B cell (primary cell): ENCODE data around the gene CCSAP. TPM values are rescaled to one million over a fixed set of nuclear protein-coding genes. Genes with fewer than 3 reads are reported as not detected.

Experiments
- ATAC-seq: fragments of 200-7000 bp; cut with Tn5 transposase; one replicate; pipeline ENCODE4 v1.10.0; 2021; ENCODE audit warnings: low read depth, mild to moderate bottlenecking, moderate number of reproducible peaks, moderate library complexity
- CTCF ChIA-PET: fragments of 350-600 bp; sonication (Branson Sonifier 250); formaldehyde crosslinking; loops from one replicate; lab custom pipeline; 2021; ENCODE audit warnings: antibody characterized with exemption, inconsistent platforms; lab: Charles Lee
- POLR2A ChIA-PET: fragments of 350-600 bp; sonication (Branson Sonifier 250); formaldehyde crosslinking; loops from one replicate; lab custom pipeline; 2021; ENCODE audit warnings: antibody characterized with exemption; lab: Charles Lee
- DNase-seq: peaks from one replicate; pipeline ENCODE4 v3.0.0; 2013
- H2AFZ ChIP-seq: 2 replicates; pipeline ENCODE4 v1.6.1; 2012; ENCODE audit warnings: mild to moderate bottlenecking, low read depth, low read length; ENCODE audit not compliant: insufficient read depth, poor library complexity, severe bottlenecking
- H3K27ac ChIP-seq, 2 donors: 1 replicate in 1 of 2; 2 replicates in 1 of 2; pipeline ENCODE4 v1.5.1; 2012 to 2013; ENCODE audit warnings: low read length in 2 of 2, mild to moderate bottlenecking in 2 of 2, moderate library complexity in 1 of 2
- H3K27me3 ChIP-seq, 4 experiments: fragments of 200-600 bp in 1 of 4; sonication (generic) in 1 of 4; replicated peaks in 1 of 4; 1 replicate in 2 of 4; 2 replicates in 2 of 4; pipeline versions ENCODE4 v1.6.1 to v1.7.0; 2013 to 2016; ENCODE audit warnings: low read length in 3 of 4, mild to moderate bottlenecking in 2 of 4, mixed read lengths in 1 of 4, moderate library complexity in 1 of 4; ENCODE audit not compliant: insufficient read depth in 4 of 4, control insufficient read depth in 3 of 4; ENCODE audit errors: control extremely low read depth in 1 of 4
- H3K36me3 ChIP-seq, 2 experiments: replicated peaks in 1 of 2; 1 replicate in 1 of 2; 2 replicates in 1 of 2; pipeline versions ENCODE4 v1.6.1 to v1.7.1; 2013; ENCODE audit warnings: low read length in 1 of 2; ENCODE audit not compliant: insufficient read depth in 2 of 2, control insufficient read depth in 1 of 2; ENCODE audit errors: control extremely low read depth in 1 of 2, extremely low read depth in 1 of 2
- H3K4me1 ChIP-seq, 2 donors: fragments of 200-600 bp in 1 of 2; sonication (generic) in 1 of 2; 1 replicate in 1 of 2; 2 replicates in 1 of 2; pipeline versions ENCODE4 v1.5.1 to v1.6.1; 2013 to 2017; ENCODE audit warnings: low read length in 2 of 2; ENCODE audit not compliant: control insufficient read depth in 2 of 2, insufficient read depth in 2 of 2
- H3K4me2 ChIP-seq: replicated peaks from 2 replicates; pipeline ENCODE3; 2012; ENCODE audit warnings: mild to moderate bottlenecking, low read depth, low read length; ENCODE audit not compliant: poor library complexity, severe bottlenecking
- H3K4me3 ChIP-seq, 5 experiments: fragments of 200-600 bp in 1 of 5; sonication (generic) in 1 of 5; 1 replicate in 3 of 5; 2 replicates in 2 of 5; pipeline versions ENCODE4 v1.5.1 to v1.7.0; 2011 to 2016; ENCODE audit warnings: low read length in 4 of 5, mild to moderate bottlenecking in 4 of 5, low read depth in 2 of 5, control low read depth in 1 of 5, moderate library complexity in 1 of 5; ENCODE audit not compliant: insufficient read depth in 1 of 5; ENCODE audit errors: control extremely low read depth in 1 of 5, extremely low read depth in 1 of 5
- H3K79me2 ChIP-seq: fragments of 200-600 bp; sonication (generic); one replicate; pipeline ENCODE4 v1.6.0; 2016; ENCODE audit warnings: low read length; ENCODE audit not compliant: control insufficient read depth, insufficient read depth
- H3K9ac ChIP-seq: fragments of 200-600 bp; sonication (generic); 2 replicates; pipeline ENCODE4 v1.6.1; 2017; ENCODE audit warnings: mild to moderate bottlenecking, low read length, moderate library complexity
- H3K9me3 ChIP-seq, 3 donors: one replicate each; pipeline versions ENCODE4 v1.6.1 to v1.7.1; 2013; ENCODE audit warnings: low read length in 2 of 3; ENCODE audit not compliant: control insufficient read depth in 2 of 3, insufficient read depth in 1 of 3; ENCODE audit errors: control extremely low read depth in 1 of 3
- H4K20me1 ChIP-seq: 2 replicates; pipeline ENCODE4 v1.6.0; 2012; ENCODE audit warnings: mild to moderate bottlenecking, low read length; ENCODE audit not compliant: insufficient read depth, control insufficient read depth, poor library complexity, severe bottlenecking
- H3K27ac Mint-ChIP-seq: one replicate; pipeline ENCODE4 v1.8.0; 2021; ENCODE audit warnings: mixed read lengths
- H3K27me3 Mint-ChIP-seq: one replicate; pipeline ENCODE4 v1.8.0; 2021; ENCODE audit warnings: mixed read lengths
- H3K4me1 Mint-ChIP-seq: one replicate; pipeline ENCODE4 v1.8.0; 2021; ENCODE audit warnings: mixed read lengths
- H3K4me3 Mint-ChIP-seq: one replicate; pipeline ENCODE4 v1.8.0; 2021; ENCODE audit warnings: mixed read lengths
- H3K9me3 Mint-ChIP-seq: one replicate; pipeline ENCODE4 v1.8.0; 2022; ENCODE audit warnings: mixed read lengths; ENCODE audit not compliant: insufficient read depth
- EZH2 ChIP-seq: IDR thresholded peaks from 2 replicates; pipeline ENCODE4 v1.6.1; 2012; ENCODE audit warnings: borderline replicate concordance, low read depth, mild to moderate bottlenecking, moderate library complexity, low read length; ENCODE audit not compliant: insufficient read depth, poor library complexity, severe bottlenecking
- WGBS: methylation state at CpG from one replicate; pipeline ENCODE4 v1.1.5; 2013; ENCODE audit warnings: missing lambda C conversion rate; ENCODE audit not compliant: insufficient coverage; 5-methylcytosine and 5-hydroxymethylcytosine counted together
- intact Hi-C: fragments of 100-400 bp; cut with micrococcal nuclease; formaldehyde crosslinking; loops from one replicate; pipeline ENCODE4 v1.10.0; 2022
- polyA plus RNA-seq: library from polyadenylated mRNA; depleted of rRNA; stranded (reverse); fragments of >200 nt; gene quantifications from 2 replicates; pipeline ENCODE4 v1.2.3, GENCODE V29; 2012
- total RNA-seq, 2 donors: library from RNA; stranded (reverse); fragments of 120-200 nt in 1 of 2; gene quantifications; 1 replicate in 1 of 2; 2 replicates in 1 of 2; pipeline versions ENCODE4 v1.2.3 to v1.2.4, GENCODE V29; 2013 to 2022
- TF ChIP-seq, protein P1 (sequence below): fragments of 200-600 bp; IDR thresholded peaks from one replicate; pipeline ENCODE4 v1.8.0; 2022; ENCODE audit warnings: antibody characterized with exemption, mild to moderate bottlenecking

Gene CCSAP
- total and polyA plus RNA-seq, 2 donors (not counting 1 experiment from before 2014, with no cell fraction given): 3.3 to 15.8 TPM

DNA sequence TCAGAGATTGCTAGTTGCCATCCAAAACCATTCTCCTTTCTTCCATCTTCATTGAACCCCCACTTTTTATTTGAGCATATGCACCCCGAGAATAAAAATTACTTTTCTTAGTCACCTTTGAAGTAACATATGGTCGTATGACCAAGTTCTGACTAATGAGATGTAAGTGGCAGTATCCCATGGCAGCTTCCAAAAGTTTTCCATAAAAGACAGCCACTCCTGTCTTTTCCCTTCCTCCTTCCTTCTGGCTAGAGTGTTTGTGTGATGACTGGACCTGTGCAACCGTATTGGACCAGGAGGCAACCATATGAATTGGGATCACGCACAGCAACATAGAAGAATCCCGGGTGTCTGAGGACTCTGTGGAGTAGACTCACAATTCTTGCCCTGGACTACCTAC, 41.1 kb upstream of the CCSAP start:
- peaks cover 0 to 3% (median 0%) of the 10 kb centered on the region in 3 donors for H3K9me3 ChIP-seq
- no peaks in the 10 kb centered on the region for H3K79me2 ChIP-seq
- H3K4me3 ChIP-seq: no peak overlapping the region
- TF ChIP-seq EZH2: no peak
- TF ChIP-seq, protein P1, sequence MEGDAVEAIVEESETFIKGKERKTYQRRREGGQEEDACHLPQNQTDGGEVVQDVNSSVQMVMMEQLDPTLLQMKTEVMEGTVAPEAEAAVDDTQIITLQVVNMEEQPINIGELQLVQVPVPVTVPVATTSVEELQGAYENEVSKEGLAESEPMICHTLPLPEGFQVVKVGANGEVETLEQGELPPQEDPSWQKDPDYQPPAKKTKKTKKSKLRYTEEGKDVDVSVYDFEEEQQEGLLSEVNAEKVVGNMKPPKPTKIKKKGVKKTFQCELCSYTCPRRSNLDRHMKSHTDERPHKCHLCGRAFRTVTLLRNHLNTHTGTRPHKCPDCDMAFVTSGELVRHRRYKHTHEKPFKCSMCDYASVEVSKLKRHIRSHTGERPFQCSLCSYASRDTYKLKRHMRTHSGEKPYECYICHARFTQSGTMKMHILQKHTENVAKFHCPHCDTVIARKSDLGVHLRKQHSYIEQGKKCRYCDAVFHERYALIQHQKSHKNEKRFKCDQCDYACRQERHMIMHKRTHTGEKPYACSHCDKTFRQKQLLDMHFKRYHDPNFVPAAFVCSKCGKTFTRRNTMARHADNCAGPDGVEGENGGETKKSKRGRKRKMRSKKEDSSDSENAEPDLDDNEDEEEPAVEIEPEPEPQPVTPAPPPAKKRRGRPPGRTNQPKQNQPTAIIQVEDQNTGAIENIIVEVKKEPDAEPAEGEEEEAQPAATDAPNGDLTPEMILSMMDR: no peak
- WGBS: 93% methylated on average over 2 of the region's 5 CpGs
- POLR2A ChIA-PET: no interaction called here
- H3K9me3 Mint-ChIP-seq: no peaks in the 10 kb centered on the region
- intact Hi-C loops: no loop called here
- H3K4me2 ChIP-seq: no peak overlapping the region
- peaks cover 0 to 4% (median 2%) of the 10 kb centered on the region in 4 experiments for H3K27me3 ChIP-seq
- H3K4me1 Mint-ChIP-seq: no peaks in the 10 kb centered on the region
- no peaks in the 10 kb centered on the region for H4K20me1 ChIP-seq
- H3K27me3 Mint-ChIP-seq: peaks cover 38% of the 10 kb centered on the region
- no peaks in the 10 kb centered on the region for H3K4me1 ChIP-seq
- CTCF ChIA-PET: no interaction called here
- H3K9ac ChIP-seq: no peak overlapping the region
- no peaks in the 10 kb centered on the region for H3K36me3 ChIP-seq
- no peak overlapping the region for H3K4me3 Mint-ChIP-seq
- H3K27ac ChIP-seq: no peak overlapping the region
- H3K27ac Mint-ChIP-seq: no peak overlapping the region
- DNase-seq: no peak
- ATAC-seq: no peak
- no peak overlapping the region for H2AFZ ChIP-seq

DNA sequence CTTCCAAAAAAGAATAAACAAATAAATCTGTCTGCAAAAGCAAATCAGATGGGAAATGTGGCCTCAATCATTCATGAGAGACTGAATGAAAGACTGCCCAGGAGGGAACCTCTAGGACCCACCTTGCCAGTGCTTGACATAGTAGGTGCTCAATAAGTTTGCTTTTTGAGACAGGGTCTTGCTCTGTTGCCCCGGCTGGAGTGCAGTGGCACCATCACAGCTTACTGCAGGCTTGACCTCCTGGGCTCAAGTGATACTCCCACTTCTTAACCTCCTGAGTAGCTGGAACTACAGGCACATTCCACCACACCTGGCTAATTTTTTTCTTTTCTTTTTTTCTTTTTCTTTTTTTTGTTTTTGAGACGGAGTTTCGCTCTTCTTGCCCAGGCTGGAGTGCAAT, 40.3 kb upstream of the CCSAP start:
- peaks cover 0 to 3% (median 0%) of the 10 kb centered on the region in 3 donors for H3K9me3 ChIP-seq
- ChIA-PET POLR2A (no interaction called here), CTCF (no interaction called here)
- no peak overlapping the region for H3K4me2 ChIP-seq
- no peak overlapping the region for H3K27ac Mint-ChIP-seq
- intact Hi-C loops: no loop called here
- H3K27ac ChIP-seq: no peak overlapping the region
- TF ChIP-seq, protein P1: no peak
- no peak for TF ChIP-seq EZH2
- DNase-seq: no peak
- H3K4me3 ChIP-seq: no peak overlapping the region
- no peak for ATAC-seq
- no peak overlapping the region for H2AFZ ChIP-seq
- H3K9ac ChIP-seq: no peak overlapping the region
- H3K79me2 ChIP-seq: no peaks in the 10 kb centered on the region
- H3K4me1 ChIP-seq: no peaks in the 10 kb centered on the region
- no peaks in the 10 kb centered on the region for H4K20me1 ChIP-seq
- H3K4me3 Mint-ChIP-seq: no peak overlapping the region
- no peaks in the 10 kb centered on the region for H3K36me3 ChIP-seq
- peaks cover 36% of the 10 kb centered on the region for H3K27me3 Mint-ChIP-seq
- H3K9me3 Mint-ChIP-seq: no peaks in the 10 kb centered on the region
- 90% methylated on average over 2 of the region's 3 CpGs for WGBS
- peaks cover 0 to 4% (median 0%) of the 10 kb centered on the region in 4 experiments for H3K27me3 ChIP-seq
- no peaks in the 10 kb centered on the region for H3K4me1 Mint-ChIP-seq
